ENCODE results near the gene ASCL1.

The ASCL1 gene

GRCh38 chr12:102957339-102958050 is at the start of gene ASCL1:
Gene ASCL1, plus strand, starts transcription at chr12:102957674. Its CDS starts 571 bp downstream, at chr12:102958245.
- DNase-seq: no peak

GRCh38 chr12:102907918-102908317 is 49.6 kb upstream of the ASCL1 start:
- DNase-seq: no peak

DNA sequence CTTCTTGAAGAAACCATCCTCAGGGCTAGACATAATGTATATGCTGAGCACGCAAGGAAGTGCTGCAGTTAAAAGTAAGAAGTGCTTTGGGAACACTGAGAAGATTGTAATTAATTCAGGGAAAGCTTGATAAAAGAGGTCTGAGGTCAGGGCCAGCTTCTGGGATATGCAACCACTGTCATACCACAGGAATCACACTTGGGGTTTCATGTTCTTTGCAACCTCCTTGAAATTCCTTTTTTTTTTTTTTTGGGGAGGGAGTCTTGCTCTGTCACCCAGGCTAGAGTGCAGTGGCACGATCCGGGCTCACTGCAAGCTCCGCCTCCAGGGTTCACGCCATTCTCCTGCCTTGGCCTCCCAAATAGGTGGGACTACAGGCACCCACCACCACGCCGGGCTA is 47.3 kb upstream of the ASCL1 start:
- DNase-seq: no peak

DNA sequence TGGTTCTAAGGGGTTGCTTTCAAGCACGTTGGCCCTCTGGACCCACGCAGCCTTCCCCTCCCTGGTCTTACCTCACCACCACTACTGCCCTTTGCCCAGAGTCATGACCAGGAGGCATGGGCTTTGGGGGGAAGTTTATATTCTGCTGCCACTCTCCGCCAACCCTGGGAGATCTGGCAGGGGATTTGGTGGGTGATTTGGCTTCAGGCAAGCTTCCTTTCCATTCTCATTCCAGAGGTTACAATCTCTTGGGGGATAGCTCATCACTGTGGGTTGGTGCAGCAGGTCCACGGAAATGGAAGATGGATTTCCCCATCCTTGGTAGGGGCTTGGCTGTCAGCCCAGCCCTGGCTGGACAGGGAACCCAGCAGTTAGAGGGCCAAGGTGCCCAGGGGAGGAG is 46.7 kb upstream of the ASCL1 start:
- no peak for DNase-seq

DNA sequence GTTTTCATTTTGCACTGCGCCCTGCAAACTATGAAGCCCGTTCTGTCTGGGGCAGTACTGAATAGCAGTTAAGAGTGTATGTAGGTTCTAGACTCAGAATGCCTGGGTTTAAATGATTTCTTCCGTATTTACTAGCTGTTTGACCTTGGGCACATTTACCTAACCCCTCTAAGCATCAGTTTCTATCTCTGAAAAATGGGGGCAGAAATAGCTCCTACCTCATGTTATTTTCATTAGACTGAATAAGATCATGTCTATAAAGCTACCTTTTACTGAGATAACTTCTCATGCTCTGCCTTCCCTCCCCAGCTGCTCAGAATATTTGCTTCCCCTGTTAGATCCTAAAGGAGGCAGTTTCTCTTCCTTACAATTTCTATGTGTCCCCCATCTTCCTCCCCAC is 46.2 kb upstream of the ASCL1 start:
- no peak for DNase-seq

DNA sequence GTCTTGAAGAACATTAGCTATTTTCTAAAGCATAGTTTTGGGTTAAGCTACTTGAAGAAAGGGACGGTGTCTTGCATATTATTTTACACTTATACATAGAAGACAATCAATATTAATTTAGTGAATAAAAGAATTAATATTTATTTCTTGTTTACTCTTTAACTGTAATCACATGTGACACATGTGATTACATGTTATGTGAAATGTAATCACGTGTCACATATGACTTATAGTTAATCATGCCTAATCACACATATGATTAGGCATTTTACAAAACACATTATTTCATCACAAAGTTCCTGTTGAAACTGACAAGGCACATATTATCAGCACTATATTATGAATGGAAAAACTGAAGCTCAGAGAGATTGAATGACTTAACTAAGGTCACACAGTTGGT is 45.2 kb upstream of the ASCL1 start:
- DNase-seq: no peak

- DNase-seq: no peak
Observed at GRCh38 chr12:102913453-102914226, 43.8 kb upstream of the ASCL1 start.

- no peak for DNase-seq
Observed at GRCh38 chr12:102916252-102917025, 41.0 kb upstream of the ASCL1 start.

- no peak for DNase-seq
Observed at GRCh38 chr12:102917026-102917787, 40.3 kb upstream of the ASCL1 start, which contains the start of gene PAH. Gene PAH, minus strand, starts transcription at chr12:102917244. Its CDS starts 114 bp downstream, at chr12:102917130.

- DNase-seq: no peak
Observed at GRCh38 chr12:102918840-102919239, 38.6 kb upstream of the ASCL1 start.

- DNase-seq: no peak
Observed at GRCh38 chr12:102920271-102920670, 37.2 kb upstream of the ASCL1 start.

- DNase-seq: no peak
Observed at GRCh38 chr12:102921240-102921639, 36.2 kb upstream of the ASCL1 start.

- no peak for DNase-seq
Observed at GRCh38 chr12:102927220-102927619, 30.3 kb upstream of the ASCL1 start.

GRCh38 chr12:102933168-102933567 is 24.3 kb upstream of the ASCL1 start:
- no peak for DNase-seq

GRCh38 chr12:102939059-102939458 is 18.4 kb upstream of the ASCL1 start:
- no peak for DNase-seq

DNA sequence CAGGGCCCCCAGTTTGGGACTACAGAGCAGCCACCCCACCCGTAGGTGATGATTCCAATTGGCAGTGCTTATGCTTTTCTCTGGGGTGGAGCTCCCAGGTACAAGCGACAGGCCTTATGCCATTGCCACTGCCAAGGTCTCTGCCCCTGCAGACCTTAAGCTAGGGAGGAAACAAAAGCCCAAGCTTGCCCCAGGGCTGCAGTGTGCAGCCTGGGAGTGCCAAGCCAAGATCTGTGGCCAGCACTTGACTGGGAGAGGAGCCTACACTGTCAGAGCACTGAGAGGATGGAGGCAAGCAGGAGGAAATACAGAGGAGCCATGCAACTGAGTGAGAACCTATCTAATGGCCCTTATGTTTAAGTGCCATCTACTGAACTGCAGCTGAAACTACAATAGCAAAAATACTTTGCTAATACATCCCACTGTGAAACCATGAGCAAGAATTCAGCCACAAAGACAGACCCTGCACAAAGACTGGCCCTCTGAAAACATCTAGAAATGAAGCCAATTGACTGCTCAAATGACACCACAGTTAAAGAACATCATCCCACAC is 17.7 kb upstream of the ASCL1 start:
- no peak for DNase-seq

DNA sequence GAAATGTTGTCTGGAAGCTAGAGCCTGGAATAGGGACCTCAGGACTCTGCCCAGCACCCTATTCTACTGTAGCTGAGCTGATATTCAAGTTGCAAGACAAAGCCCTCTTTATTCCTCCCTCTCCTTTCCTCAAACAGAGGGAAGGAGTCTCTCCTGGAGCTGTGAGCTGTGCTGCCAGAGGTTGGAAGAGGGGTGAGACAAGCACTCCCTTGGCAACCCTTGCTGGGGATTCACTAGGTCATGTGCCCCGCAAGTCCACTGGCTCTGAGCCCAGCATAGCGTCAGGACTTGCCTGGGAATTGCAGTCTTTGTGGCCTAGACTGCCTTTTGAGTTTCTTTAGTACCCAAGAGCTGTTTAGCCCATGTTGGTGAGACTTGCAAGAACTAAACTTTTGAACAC is 11.4 kb upstream of the ASCL1 start:
- no peak for DNase-seq

GRCh38 chr12:102948941-102949352 is 8.5 kb upstream of the ASCL1 start:
- DNase-seq: no peak

DNA sequence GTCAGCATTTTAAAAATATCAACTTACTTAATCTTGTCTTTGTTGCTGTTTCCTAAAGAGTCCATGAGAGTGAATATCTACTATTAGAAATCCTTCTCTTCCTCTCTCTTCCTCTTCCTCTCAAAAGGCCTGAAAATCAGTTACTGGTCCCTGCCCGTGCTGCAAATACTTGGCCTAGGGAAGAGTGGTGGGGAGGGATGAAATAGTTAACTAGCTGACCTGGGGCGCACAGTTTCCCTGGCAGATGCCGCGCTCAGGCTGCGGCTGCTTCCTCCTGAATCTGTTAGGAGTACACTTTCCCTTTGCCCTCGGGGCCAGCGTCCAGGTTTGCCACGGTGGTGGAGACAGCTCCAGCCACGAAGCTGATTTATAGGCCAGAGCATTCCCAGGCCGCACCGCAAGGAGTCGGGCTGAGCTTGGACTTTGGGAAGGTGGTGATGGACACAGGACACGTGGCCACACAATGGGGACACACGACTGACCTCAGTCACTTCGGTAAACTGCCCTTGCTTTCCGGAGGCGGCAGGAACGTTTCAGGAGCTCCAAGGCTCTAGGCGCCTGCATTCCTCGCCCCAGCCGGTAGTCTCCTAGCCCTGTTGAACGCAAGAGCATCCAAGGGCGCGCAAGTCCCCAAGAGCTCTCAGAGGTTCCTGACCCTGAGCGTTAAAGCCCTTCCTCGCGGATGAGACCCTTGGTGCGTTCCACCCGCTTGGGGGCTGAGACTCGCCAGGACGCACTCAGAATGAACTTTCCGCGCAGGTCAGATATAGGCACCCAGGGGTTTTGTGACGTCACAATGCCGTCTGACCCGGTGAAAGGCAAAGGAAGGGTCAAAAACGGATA is 7.1 kb upstream of the ASCL1 start:
- DNase-seq: no peak

DNA sequence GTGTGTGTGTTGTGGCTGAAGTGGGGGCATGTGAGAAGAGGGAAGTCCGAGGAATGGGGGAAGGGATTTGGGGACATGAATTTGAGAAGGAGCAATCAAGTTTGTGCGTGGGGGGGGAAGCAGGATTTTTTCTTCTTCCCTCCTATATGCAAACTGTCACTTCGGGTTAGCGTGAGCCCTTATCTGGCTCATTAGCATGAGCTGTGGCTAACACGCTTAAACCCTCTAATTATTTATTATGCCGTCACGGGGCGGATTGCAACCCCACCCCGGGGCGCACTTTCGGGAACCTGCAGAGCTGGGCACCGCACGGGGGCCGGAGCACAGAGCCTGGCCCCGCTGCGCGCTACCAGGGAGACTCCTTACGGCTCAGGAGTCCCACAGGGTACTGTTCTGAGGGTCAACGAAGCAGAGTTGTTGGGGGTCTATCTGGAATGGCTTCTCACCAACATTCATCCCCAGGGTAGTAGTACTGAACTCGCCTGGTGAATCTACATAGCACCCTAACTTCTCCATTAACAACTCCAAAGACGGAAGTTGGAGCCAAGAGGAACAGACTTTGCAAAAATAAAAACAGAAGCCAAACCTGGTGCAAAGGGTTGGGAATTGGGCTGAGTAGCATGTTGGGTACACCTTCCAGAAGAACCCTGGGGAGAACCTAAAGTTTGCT is 6.4 kb upstream of the ASCL1 start:
- DNase-seq: no peak

GRCh38 chr12:102951841-102952240 is 5.6 kb upstream of the ASCL1 start:
- DNase-seq: no peak

All from GDM1 (cell line).